Coronary artery (tissue), 2 donors: ENCODE results near the gene CRIP3.

Source experiments
- DNase-seq: peaks from one replicate; pipeline ENCODE4 v3.0.0-alpha.2; 2017; ENCODE audit warnings: low spot score
- H3K27ac ChIP-seq, 2 donors: fragments of 200-600 bp; sonication (generic); one replicate each; pipeline ENCODE4 v1.5.1; 2016 to 2019
- H3K4me3 ChIP-seq: fragments of 200-600 bp; sonication (generic); 2 replicates; pipeline ENCODE4 v1.5.1; 2016; ENCODE audit warnings: mild to moderate bottlenecking, moderate library complexity
- TF ChIP-seq, protein P1 (sequence below): fragments of 200-600 bp; sonication (generic); IDR thresholded peaks from one replicate; pipeline ENCODE4 v1.5.1; 2019; ENCODE audit warnings: antibody characterized with exemption

The CRIP3 gene

GRCh38 chr6:43287717-43288679, 20.6 kb downstream of the CRIP3 start:
- no peak for DNase-seq
- TF ChIP-seq, protein P1, sequence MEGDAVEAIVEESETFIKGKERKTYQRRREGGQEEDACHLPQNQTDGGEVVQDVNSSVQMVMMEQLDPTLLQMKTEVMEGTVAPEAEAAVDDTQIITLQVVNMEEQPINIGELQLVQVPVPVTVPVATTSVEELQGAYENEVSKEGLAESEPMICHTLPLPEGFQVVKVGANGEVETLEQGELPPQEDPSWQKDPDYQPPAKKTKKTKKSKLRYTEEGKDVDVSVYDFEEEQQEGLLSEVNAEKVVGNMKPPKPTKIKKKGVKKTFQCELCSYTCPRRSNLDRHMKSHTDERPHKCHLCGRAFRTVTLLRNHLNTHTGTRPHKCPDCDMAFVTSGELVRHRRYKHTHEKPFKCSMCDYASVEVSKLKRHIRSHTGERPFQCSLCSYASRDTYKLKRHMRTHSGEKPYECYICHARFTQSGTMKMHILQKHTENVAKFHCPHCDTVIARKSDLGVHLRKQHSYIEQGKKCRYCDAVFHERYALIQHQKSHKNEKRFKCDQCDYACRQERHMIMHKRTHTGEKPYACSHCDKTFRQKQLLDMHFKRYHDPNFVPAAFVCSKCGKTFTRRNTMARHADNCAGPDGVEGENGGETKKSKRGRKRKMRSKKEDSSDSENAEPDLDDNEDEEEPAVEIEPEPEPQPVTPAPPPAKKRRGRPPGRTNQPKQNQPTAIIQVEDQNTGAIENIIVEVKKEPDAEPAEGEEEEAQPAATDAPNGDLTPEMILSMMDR, result no peak
- no peak overlapping the region for H3K27ac ChIP-seq
- no peak overlapping the region for H3K4me3 ChIP-seq

DNA sequence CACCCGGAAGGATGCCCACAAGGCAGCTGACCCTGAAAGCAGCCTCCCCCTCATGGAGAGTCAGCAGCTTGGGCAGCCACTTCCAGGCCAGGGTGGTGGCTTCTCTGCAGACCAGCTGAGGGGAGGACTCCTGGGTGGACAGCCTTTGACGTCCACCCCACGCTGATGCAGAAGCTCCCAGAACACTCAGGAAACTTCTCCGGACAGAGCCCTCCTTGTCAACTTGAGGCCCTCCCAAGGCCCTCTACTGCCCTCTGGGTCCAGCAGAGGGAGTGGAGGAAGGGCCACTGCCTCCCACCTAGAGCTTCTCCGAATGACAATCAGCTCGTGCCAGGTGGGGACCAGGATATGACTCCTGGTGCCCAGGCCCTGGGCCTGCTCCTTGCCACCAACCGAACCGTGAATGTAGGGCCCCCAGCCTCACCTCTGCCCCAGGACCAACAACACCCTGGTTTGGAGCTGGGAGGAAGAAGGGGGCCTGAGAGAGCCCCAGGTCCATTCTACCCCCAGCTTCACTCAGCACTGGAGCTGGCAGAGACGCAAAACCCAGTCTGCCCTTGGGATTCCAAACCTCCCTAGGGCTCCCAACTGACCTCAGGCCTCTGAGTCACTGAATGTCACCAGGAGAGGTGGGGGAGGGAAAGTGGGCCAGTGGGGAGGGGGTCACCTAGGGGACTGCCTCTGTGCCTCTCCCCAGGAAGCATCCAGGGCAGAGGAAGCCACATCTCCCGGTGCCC, 21.5 kb downstream of the CRIP3 start:
- no peak overlapping the region for H3K4me3 ChIP-seq
- TF ChIP-seq, protein P1, result no peak
- DNase-seq, result no peak
- H3K27ac ChIP-seq, result no peak overlapping the region

GRCh38 chr6:43286456-43286979, 22.1 kb downstream of the CRIP3 start:
- Histone ChIP-seq H3K4me3 (no peak overlapping the region), H3K27ac (no peak overlapping the region)
- DNase-seq, result no peak
- TF ChIP-seq, protein P1, result no peak

DNA sequence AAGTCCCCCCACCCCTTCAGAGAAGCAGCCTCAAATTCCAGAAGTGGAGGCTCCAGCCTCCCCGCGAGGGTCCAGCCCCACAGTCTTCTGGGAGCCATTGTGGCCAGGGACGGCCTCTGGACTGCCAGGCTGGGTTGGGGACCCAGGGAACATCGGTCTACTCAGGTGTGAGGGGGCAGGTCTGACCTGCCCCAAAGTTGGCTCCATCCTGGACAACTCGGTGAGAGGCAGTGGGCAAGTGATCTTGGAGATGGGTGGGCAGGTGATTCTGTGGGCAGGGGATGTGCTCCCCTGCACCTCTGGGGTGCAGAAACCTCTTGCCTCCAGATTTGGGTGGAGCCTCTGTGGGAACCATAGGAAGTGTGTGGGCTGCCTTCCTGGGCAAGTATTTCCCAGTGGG, 22.8 kb downstream of the CRIP3 start:
- TF ChIP-seq, protein P1, result no peak
- no peak overlapping the region for H3K27ac ChIP-seq
- no peak overlapping the region for H3K4me3 ChIP-seq
- DNase-seq, result no peak

DNA sequence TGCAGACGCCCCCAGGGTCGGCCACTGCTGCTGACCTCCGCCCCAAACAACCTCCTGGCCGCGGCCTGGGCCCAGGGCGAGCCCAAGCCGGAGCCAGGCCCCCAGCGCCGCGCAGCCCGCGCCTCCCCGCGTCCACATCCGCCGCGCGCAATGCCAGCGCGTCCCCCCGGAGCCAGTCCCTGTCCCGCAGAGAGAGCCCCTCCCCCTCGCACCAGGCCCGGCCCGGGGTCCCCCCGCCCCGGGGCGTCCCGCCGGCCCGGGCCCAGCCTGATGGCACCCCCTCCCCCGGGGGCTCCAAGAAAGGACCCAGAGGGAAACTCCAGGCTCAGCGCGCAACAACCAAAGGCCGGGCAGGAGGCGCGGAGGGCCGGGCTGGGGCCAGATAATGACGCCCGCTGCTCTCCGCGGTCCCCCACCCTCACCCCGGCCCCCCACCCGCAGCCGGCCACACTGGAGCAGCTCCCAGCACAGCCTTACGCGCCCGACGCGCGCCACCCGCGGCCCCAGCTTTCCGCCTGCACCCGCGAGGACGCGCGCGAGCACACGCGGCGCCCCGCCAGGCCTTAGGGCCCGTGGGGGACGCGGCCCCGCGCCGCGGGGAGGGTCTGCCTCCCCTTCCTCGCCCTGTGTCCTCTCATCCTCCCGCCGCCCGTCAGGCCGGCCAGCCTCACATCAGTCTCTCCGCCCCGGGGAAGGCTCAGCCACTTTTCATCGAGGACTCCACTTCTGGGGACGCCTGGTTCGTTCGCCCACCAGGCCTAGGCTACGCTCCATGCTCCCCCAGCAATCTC, 23.4 kb downstream of the CRIP3 start:
- TF ChIP-seq, protein P1, result no peak
- DNase-seq, result no peak
- Histone ChIP-seq H3K4me3 (no peak overlapping the region), H3K27ac (no peak overlapping the region)

DNA sequence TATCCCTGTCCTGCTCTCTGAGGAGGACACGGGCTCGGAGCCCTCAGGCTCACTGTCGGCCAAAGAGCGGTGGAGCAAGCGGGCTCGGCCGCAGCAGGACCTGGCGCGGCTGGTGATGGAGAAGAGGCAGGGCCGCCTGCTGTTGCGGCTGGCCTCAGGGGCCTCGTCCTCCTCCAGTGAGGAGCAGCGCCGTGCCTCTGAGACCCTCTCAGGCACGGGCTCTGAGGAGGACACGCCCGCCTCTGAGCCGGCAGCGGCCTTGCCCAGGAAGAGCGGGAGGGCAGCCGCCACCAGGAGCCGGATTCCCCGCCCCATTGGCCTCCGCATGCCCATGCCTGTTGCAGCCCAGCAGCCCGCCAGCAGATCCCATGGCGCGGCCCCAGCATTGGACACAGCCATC, 24.7 kb downstream of the CRIP3 start:
- TF ChIP-seq, protein P1, result no peak
- no peak overlapping the region for H3K27ac ChIP-seq
- DNase-seq, result no peak
- H3K4me3 ChIP-seq, result no peak overlapping the region
